Osteocyte (in vitro differentiated cells): ENCODE results near the gene SPACDR. TPM values are rescaled to one million over a fixed set of nuclear protein-coding genes. Genes with fewer than 3 reads are reported as not detected.
A peak's percentile ranks its signal among the peaks of the same experiment; 100 is the strongest.

Source experiments
- DNase-seq: peaks from one replicate; pipeline ENCODE4 v3.0.0; 2021; ENCODE audit warnings: mixed read lengths; ENCODE audit not compliant: unreplicated experiment; ENCODE audit errors: extremely low spot score
- H3K27ac Mint-ChIP-seq: one replicate; pipeline ENCODE4 v1.8.0; 2021; ENCODE audit warnings: mild to moderate bottlenecking, mixed read lengths; ENCODE audit not compliant: unreplicated experiment
- H3K27me3 Mint-ChIP-seq: one replicate; pipeline ENCODE4 v1.8.0; 2021; ENCODE audit warnings: mixed read lengths; ENCODE audit not compliant: unreplicated experiment
- H3K36me3 Mint-ChIP-seq: one replicate; pipeline ENCODE4 v1.8.0; 2021; ENCODE audit warnings: mixed read lengths; ENCODE audit not compliant: unreplicated experiment
- H3K4me1 Mint-ChIP-seq: one replicate; pipeline ENCODE4 v1.8.0; 2021; ENCODE audit warnings: mixed read lengths; ENCODE audit not compliant: unreplicated experiment
- H3K4me3 Mint-ChIP-seq: one replicate; pipeline ENCODE4 v1.8.0; 2021; ENCODE audit warnings: mild to moderate bottlenecking, moderate library complexity, mixed read lengths; ENCODE audit not compliant: unreplicated experiment
- H3K9me3 Mint-ChIP-seq: one replicate; pipeline ENCODE4 v1.8.0; 2021; ENCODE audit warnings: mixed read lengths; ENCODE audit not compliant: unreplicated experiment
- CTCF ChIP-seq: fragments of 200-600 bp; sonication (generic); IDR thresholded peaks from 2 replicates; pipeline ENCODE4 v1.5.0; 2021; ENCODE audit warnings: antibody characterized with exemption, mild to moderate bottlenecking, moderate library complexity
- total RNA-seq: library from RNA; stranded (reverse); gene quantifications from 2 replicates; pipeline ENCODE4 v1.2.1, GENCODE V29; 2021

Gene SPACDR
- total RNA-seq, 1 donor from 2014 or later, result 0.46 TPM

DNA sequence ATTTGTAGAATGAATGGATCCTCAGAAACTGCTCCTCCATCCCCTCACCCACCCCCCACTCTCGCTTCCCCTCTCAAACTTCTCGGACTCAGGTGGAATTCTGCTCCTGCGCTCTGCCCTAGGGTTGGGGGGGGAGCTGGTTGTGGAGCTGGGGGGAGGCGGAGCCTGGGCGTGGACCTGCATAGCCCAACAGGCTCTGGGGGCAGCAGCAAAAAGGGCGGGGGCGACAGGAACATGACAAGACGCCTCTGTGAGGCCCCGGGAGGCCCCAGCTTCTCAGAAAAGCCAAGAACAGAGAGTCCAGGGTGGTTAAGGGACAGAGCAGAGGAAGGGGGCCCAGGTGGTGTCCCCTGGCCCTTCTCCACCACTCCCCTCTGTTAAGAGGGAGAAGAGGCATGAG, 11.5 kb upstream of the SPACDR start:
- H3K27ac Mint-ChIP-seq, result peak overlapping the region; percentile 86
- peak overlapping the region; percentile 89 for H3K4me3 Mint-ChIP-seq
- no peaks in the 10 kb centered on the region for H3K27me3 Mint-ChIP-seq
- H3K36me3 Mint-ChIP-seq, result peaks cover 6% of the 10 kb centered on the region
- no peak for DNase-seq
- H3K9me3 Mint-ChIP-seq, result no peaks in the 10 kb centered on the region
- peaks cover 27% of the 10 kb centered on the region for H3K4me1 Mint-ChIP-seq
- no peak for TF ChIP-seq CTCF

DNA sequence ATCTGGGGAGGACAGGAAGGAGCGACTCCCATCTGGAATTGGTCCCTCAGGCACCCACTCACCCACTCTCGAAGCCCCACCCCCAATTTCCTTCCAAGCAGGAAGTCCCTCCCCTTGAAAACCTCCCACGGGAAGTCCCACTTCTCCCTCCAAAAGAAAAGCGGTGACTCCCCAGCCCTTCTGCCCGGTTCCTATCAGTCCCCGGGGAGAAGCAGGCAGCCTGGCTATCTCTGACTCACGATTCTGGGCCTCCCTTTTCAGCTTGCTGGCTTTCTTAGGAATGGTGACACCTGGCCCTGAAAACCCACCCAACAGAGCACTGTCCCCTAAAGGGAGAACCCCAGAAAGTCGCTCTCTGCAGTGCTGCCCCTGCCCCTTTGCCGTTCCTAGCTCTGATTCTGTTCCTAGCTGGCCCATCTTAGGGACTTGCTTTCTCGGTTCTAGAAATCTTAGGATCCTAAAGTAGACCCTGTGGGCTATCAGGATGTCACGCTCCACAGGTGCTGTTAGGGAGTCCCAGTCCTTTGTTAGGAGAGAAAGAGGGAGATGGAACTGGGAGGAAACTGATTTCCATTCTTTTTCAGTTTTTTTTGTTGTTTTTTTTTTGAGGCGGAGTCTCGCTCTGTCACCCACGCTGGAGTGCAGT, 8.9 kb upstream of the SPACDR start:
- Mint-ChIP-seq H3K27me3 (no peaks in the 10 kb centered on the region), H3K9me3 (no peaks in the 10 kb centered on the region), H3K4me3 (no peak overlapping the region), H3K36me3 (peaks cover 6% of the 10 kb centered on the region), H3K27ac (no peak overlapping the region), H3K4me1 (peaks cover 26% of the 10 kb centered on the region)
- TF ChIP-seq CTCF, result no peak
- no peak for DNase-seq

DNA sequence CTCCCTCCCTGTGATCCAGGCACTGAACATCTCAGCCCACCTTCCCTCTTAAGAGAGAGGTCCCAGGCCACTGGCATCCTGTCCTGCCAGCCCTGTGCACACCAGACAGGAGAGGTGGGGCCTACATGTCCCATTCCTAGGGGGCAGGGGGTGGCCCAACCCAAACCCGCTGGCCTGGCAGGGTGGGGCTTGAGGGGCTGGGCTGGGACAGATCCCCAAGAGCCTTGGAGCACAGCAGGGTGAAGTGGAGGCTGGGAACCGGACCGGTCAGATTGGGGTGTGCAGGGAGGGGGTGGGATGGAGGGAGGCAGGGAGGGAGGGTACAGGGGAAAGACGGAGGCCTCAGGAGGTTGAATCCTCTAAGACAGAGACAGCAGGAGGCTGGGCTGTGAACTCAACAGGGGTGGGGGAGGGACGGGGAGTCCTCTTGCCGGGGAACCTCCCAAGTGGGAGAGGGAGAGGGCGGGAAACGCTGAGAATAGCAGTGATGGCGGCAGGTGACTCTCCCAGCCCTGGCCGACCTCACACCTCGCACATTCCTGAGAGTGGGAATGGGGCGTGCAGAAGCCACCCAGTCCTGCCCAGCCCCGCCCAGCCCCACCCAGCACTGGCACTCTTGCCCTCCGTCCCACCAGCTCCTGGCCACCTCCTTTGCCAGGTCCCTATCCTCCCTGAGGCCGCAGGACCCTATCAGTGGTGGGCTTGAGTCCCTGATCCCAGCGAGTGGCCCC, 8.2 kb upstream of the SPACDR start:
- DNase-seq, result no peak
- no peaks in the 10 kb centered on the region for H3K9me3 Mint-ChIP-seq
- H3K4me3 Mint-ChIP-seq, result no peak overlapping the region
- peaks cover 27% of the 10 kb centered on the region for H3K4me1 Mint-ChIP-seq
- no peak overlapping the region for H3K27ac Mint-ChIP-seq
- peaks cover 6% of the 10 kb centered on the region for H3K36me3 Mint-ChIP-seq
- TF ChIP-seq CTCF, result no peak
- no peaks in the 10 kb centered on the region for H3K27me3 Mint-ChIP-seq

DNA sequence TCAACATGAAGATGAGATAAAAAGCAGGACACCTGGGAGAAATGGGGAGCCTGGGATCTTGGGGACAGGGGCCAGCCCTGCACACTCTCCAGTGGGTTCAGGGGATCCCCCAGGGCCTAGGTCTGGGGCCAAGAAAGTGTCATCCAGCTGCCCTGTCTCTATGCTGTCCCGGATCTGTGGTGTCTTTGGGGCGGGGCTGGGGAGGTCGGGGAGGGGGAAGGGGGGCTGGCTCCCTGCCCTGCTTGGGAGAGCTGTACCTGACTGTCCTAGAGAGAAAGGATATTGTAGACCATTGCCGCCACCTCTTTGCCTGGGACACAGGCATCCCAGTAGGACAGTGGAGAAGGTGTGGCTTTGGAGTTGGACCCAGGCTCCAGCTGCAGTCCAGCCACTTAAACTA, 7.0 kb upstream of the SPACDR start:
- no peak for DNase-seq
- Mint-ChIP-seq H3K4me1 (peaks cover 20% of the 10 kb centered on the region), H3K36me3 (peaks cover 6% of the 10 kb centered on the region), H3K27me3 (no peaks in the 10 kb centered on the region), H3K27ac (peak overlapping the region; percentile 18), H3K4me3 (no peak overlapping the region), H3K9me3 (no peaks in the 10 kb centered on the region)
- no peak for TF ChIP-seq CTCF

DNA sequence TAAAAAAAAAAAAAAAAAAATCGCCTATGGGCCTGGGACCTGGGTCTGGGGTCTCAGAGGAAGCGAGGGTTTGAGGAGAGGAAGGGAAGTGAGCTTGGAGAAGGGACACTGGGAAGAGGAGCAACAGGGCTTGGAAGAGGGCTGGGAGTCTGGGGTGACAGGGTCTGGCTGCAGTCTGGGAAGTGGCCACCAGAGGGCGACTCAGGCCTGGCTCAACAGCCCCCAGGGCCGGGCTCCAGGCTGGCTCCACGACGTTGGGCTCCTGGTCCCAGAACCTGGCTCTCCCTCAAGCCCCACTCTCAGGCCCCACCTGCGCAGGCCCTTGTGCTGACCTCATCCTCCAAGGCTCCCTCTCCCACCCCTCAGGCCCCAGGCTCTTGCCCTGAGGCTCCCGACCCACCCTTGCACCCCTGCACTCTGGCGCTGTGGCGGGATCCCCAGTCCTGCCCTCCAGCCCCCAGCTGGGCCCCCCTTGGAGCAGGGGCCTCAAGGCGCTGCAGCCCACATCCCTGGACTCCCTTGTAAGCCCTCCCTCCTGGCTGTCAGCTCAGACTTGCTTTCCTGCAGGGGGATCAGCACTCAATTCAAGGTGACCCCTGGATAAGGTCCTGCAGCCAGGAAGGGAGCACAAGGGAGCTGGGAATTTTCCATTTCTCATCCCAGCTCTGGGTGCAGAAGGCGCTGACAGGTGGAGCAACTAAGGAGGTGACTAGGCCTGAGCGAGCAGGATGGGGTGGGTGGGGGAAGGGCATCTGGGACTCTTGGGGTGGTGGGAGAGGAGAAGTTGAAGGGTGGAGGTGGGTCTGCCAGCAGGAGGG, 5.4 kb upstream of the SPACDR start:
- DNase-seq, result peak; percentile 95
- peak overlapping the region; percentile 34 for H3K27ac Mint-ChIP-seq
- H3K4me3 Mint-ChIP-seq, result no peak overlapping the region
- peak; percentile 90 for TF ChIP-seq CTCF
- no peaks in the 10 kb centered on the region for H3K27me3 Mint-ChIP-seq
- H3K9me3 Mint-ChIP-seq, result no peaks in the 10 kb centered on the region
- H3K4me1 Mint-ChIP-seq, result peaks cover 19% of the 10 kb centered on the region
- peaks cover 6% of the 10 kb centered on the region for H3K36me3 Mint-ChIP-seq
